ENCODE results near the gene NDUFS7.
"Not testable (repeated sequence)": the region's sequence is repeated elsewhere in the genome, so short reads cannot be mapped to it uniquely, and the experiment has no call there.

The NDUFS7 gene

GRCh38 chr19:1420085-1420484 is 36.4 kb downstream of the NDUFS7 start:
- not testable (repeated sequence) for DNase-seq

GRCh38 chr19:1420590-1420989 is 36.9 kb downstream of the NDUFS7 start:
- DNase-seq, result no peak

GRCh38 chr19:1421218-1421957 is 37.7 kb downstream of the NDUFS7 start:
- no peak for DNase-seq

GRCh38 chr19:1421958-1422305 is 38.2 kb downstream of the NDUFS7 start:
- no peak for DNase-seq

- DNase-seq, result no peak
Observed at GRCh38 chr19:1422360-1422759, 38.7 kb downstream of the NDUFS7 start.

- DNase-seq, result no peak
Observed at GRCh38 chr19:1422943-1423342, 39.2 kb downstream of the NDUFS7 start.

- DNase-seq, result no peak
Observed at GRCh38 chr19:1423436-1424191, 39.9 kb downstream of the NDUFS7 start.

- no peak for DNase-seq
Observed at GRCh38 chr19:1424192-1424955, 40.7 kb downstream of the NDUFS7 start.

- DNase-seq, result no peak
Observed at GRCh38 chr19:1425102-1425837, 41.6 kb downstream of the NDUFS7 start.

GRCh38 chr19:1425902-1426301 is 42.2 kb downstream of the NDUFS7 start:
- no peak for DNase-seq

GRCh38 chr19:1426736-1427135 is 43.0 kb downstream of the NDUFS7 start:
- DNase-seq, result no peak

GRCh38 chr19:1427221-1427920 is 43.7 kb downstream of the NDUFS7 start:
- DNase-seq, result no peak

GRCh38 chr19:1428738-1429391 is 45.2 kb downstream of the NDUFS7 start:
- no peak for DNase-seq

- no peak for DNase-seq
Observed at GRCh38 chr19:1429750-1430149, 46.0 kb downstream of the NDUFS7 start.

GRCh38 chr19:1430246-1430645 is 46.5 kb downstream of the NDUFS7 start:
- no peak for DNase-seq

GRCh38 chr19:1431759-1432506 is 48.2 kb downstream of the NDUFS7 start:
- DNase-seq, result no peak

GRCh38 chr19:1432507-1432887 is 48.8 kb downstream of the NDUFS7 start:
- no peak for DNase-seq

GRCh38 chr19:1433119-1434039 is 49.7 kb downstream of the NDUFS7 start:
- no peak for DNase-seq

- DNase-seq, result no peak
Observed at GRCh38 chr19:1434040-1434366, 50.3 kb downstream of the NDUFS7 start.

GRCh38 chr19:1434577-1435060 is 50.9 kb downstream of the NDUFS7 start:
- no peak for DNase-seq

Measured in activated naive CD4-positive, alpha-beta T cell (primary cell).